Left cardiac atrium (tissue), 4 donors: ENCODE results near the gene MAPKAPK3. TPM values are rescaled to one million over a fixed set of nuclear protein-coding genes. Genes with fewer than 3 reads are reported as not detected.

Experiments used
- ATAC-seq, 2 donors: fragments of 200-7000 bp; cut with Tn5 transposase; one replicate each; pipeline ENCODE4 v1.9.1; 2020; ENCODE audit warnings: mild to moderate bottlenecking in 2 of 2, moderate library complexity in 2 of 2
- DNase-seq: peaks from one replicate; pipeline ENCODE4 v3.0.0-alpha.2; 2020
- intact Hi-C, 2 donors: fragments of 100-400 bp; cut with DNase I; formaldehyde crosslinking; loops; one replicate each; pipeline versions ENCODE4 v1.14.1 to v1.15.1; 2022 to 2023
- total RNA-seq, 2 donors: library from RNA; stranded (reverse); fragmentation: NEBNext Ultra II Directional; extraction: Animal tissue kit (Norgen Biotek cat#: 25700); gene quantifications; one replicate each; pipeline ENCODE4 v1.2.1, GENCODE V29; 2021
- donor health status: DM: no; HTN: yes; CAD: no.
- donor health status: DM: no; HTN: yes; CAD: no; lungs with severe emphysema.
- donor health status: DM: yes; HTN: yes; CAD: no.
- donor health status: Dilated cardiomyopathy.

The MAPKAPK3 gene
- total RNA-seq, 2 donors from 2014 or later: 170 to 177 TPM

GRCh38 chr3:50616770-50617095, 218 bp upstream of the MAPKAPK3 start:
- intact Hi-C loops: loop anchor here (2.0 to 10.0 kb wide), 6 partner anchors 36 to 816 kb away; partner anchors contain the start of gene MANF (in 2 of the 2)
- ATAC-seq: peak; percentile 84 to 85
- peak; percentile 94 for DNase-seq

- DNase-seq: no peak
- intact Hi-C loops: loop anchor here (2.0 to 10.0 kb wide), 6 partner anchors 35 to 814 kb away; partner anchors contain the start of gene MANF (in 2 of the 2)
- no peak for ATAC-seq
Measured at GRCh38 chr3:50617911-50618481, 1.0 kb downstream of the MAPKAPK3 start.

GRCh38 chr3:50620420-50620819, 3.5 kb downstream of the MAPKAPK3 start:
- ATAC-seq: no peak
- DNase-seq: no peak
- intact Hi-C loops: no loop called here

GRCh38 chr3:50620820-50621219, 3.9 kb downstream of the MAPKAPK3 start:
- intact Hi-C loops: no loop called here
- no peak for DNase-seq
- ATAC-seq: no peak

GRCh38 chr3:50622881-50623280, 5.9 kb downstream of the MAPKAPK3 start:
- ATAC-seq (no peak), DNase-seq (no peak)
- intact Hi-C loops: no loop called here

GRCh38 chr3:50623840-50624474, 7.0 kb downstream of the MAPKAPK3 start:
- ATAC-seq: no peak

GRCh38 chr3:50624634-50625033, 7.7 kb downstream of the MAPKAPK3 start:
- DNase-seq (no peak), ATAC-seq (no peak)
- intact Hi-C loops: no loop called here

More at GRCh38 chr3:50623840-50624474, 7.0 kb downstream of the MAPKAPK3 start:
- intact Hi-C loops: no loop called here
- DNase-seq: no peak

GRCh38 chr3:50625231-50626182, 8.6 kb downstream of the MAPKAPK3 start:
- DNase-seq: no peak
- intact Hi-C loops: no loop called here
- no peak for ATAC-seq

- intact Hi-C loops: no loop called here
- ATAC-seq (no peak), DNase-seq (no peak)
Measured at GRCh38 chr3:50626401-50626800, 9.4 kb downstream of the MAPKAPK3 start.

GRCh38 chr3:50627407-50628051, 10.6 kb downstream of the MAPKAPK3 start:
- ATAC-seq: peak; percentile 60 to 92
- intact Hi-C loops: no loop called here
- peak; percentile 73 for DNase-seq

- ATAC-seq (no peak), DNase-seq (no peak)
- intact Hi-C loops: no loop called here
Measured at GRCh38 chr3:50628601-50629000, 11.7 kb downstream of the MAPKAPK3 start.

- ATAC-seq (no peak), DNase-seq (no peak)
- intact Hi-C loops: no loop called here
Measured at GRCh38 chr3:50630394-50630793, 13.4 kb downstream of the MAPKAPK3 start.

- no peak for DNase-seq
- intact Hi-C loops: no loop called here
- ATAC-seq: no peak
Measured at GRCh38 chr3:50630877-50631276, 13.9 kb downstream of the MAPKAPK3 start.

- DNase-seq: no peak
- intact Hi-C loops: no loop called here
- ATAC-seq: peak in 1 of 2 donors; percentile 28
Measured at GRCh38 chr3:50632450-50632849, 15.5 kb downstream of the MAPKAPK3 start.

- ATAC-seq: no peak
- intact Hi-C loops: no loop called here
- no peak for DNase-seq
Measured at GRCh38 chr3:50633230-50633790, 16.4 kb downstream of the MAPKAPK3 start.

GRCh38 chr3:50635066-50635465, 18.1 kb downstream of the MAPKAPK3 start:
- intact Hi-C loops: no loop called here
- ATAC-seq (no peak), DNase-seq (no peak)

GRCh38 chr3:50637011-50637410, 20.1 kb downstream of the MAPKAPK3 start:
- ATAC-seq (no peak), DNase-seq (no peak)
- intact Hi-C loops: no loop called here

GRCh38 chr3:50637945-50638344, 21.0 kb downstream of the MAPKAPK3 start:
- intact Hi-C loops: no loop called here
- DNase-seq (no peak), ATAC-seq (no peak)

- intact Hi-C loops: no loop called here
- peak; percentile 27 to 67 for ATAC-seq
Measured at GRCh38 chr3:50639055-50639494, 22.1 kb downstream of the MAPKAPK3 start.

More at GRCh38 chr3:50639055-50639494, 22.1 kb downstream of the MAPKAPK3 start:
- no peak for DNase-seq
